ENCODE data around the gene GALNS.

The GALNS gene

DNA sequence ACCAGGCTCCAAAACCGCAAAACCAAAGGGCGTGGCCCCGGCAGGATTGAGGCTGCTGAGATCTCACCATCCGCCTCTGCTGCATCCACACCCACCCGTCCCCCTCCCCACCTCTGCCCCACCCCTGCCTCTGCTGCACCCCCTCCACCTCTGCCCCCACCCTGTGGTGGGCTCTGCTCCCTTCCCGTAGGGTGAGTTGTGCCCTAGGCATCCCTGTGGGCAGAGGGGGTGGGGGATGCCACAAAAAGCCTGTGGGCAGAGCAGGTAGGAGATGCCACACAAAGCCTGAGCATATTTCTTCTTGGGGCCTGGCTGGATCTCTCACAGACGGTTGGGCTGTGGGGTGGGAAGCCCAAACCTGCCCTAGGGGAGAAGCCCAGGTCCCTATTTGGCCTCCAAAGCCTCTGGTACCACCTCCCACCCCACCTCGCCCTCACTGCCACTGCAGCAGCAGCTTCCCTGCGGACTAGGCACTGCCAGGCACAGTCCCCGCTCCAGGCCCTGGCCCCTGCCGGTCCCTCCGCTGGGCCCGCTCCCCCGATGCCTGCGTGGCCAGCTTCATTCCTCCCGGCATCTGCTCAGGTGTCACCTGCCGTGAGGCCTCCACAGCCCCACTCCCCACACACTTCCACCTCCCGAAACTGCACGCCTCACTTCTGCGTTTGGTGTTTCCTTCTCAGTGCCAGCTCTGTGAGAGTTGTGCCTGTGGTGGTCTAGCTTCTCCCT, 21.0 kb upstream of the GALNS start:
- in situ Hi-C loops (cut with MboI; ENCODE audit: low sequenced_read_pairs) = no loop called here

DNA sequence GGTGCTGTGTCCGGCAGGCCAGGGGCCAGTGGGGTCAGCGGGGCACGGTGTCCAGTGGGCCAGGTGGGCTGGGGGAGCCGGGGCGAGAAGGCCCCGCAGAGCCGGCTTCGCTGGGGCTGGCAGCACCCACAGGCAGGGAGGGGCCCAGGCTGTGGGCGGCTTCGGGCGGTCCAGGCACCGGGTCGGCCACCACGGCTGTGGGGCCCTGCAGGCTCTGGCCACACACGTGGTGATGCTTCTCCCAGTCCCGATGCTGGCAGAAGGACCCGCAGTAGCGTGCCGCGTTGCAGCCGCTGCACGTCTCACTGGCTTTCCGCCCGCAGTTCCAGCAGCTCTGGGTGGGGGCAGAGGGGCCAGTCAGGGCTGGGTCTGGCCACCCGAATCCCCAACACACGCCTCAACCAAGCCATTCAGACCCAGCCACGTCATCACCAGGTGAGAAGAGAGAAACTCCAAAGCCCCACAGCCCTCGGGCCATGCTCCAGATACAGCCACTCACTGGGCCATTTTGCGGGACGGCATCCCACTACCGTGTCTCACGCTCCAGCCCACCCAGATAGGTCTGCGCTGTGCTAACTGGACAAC, 20.3 kb upstream of the GALNS start:
- in situ Hi-C loops (cut with MboI; ENCODE audit: low sequenced_read_pairs) = no loop called here

DNA sequence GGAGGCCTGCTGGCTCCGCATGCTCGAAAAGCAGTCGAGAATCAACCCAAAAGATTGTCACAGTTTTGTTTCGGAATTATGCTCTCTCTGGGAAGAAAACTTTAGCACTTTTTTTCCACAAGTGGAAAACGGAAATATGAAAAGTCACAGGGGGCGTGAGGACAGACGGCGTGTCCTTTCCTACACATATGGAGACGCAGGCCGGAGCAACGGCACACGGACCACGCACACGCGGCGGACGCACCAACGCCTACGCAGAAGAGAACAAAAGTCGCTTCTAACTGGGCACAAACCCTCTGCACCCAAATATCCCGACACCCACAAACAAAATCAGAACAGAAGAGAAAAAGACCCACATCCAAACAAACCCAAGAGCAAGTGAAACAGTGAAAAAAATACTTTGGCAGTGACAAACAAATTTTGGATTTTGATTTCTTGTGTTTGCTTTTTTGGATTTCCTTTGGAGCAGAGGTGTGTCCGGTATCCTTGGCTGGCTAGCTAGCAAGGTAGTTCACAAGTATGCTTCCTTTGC, 19.0 kb upstream of the GALNS start:
- in situ Hi-C loops (cut with MboI; ENCODE audit: low sequenced_read_pairs) = no loop called here

DNA sequence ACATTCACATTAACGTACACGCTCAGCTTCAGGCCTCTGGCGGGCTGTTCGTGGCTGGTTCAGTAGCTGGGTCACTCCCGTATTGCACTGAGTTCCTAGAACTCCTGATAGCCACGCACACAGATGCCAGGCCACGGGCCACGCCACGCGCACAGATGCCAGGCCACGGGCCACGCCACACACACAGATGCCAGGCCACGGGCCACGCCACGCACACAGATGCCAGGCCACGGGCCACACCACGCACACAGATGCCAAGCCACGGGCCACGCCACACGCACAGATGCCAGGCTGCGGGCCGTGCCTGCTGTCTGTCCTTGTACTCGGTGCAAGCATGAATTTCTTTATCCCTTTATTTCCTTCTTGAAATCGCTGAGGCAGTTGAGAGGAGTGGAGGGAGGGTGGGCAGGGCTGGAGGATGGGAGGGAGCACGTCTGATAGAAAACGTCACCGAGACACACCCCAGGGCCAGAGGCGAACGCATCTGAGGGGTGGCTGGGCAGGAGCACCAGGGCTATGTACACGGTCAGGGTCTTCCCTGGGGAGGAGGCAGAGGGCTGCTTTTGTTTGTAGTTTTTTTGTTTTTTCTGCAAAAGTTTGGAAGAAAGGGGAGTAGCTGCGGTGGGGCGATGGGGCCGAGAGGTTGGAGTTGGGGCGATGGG, 18.3 kb upstream of the GALNS start:
- in situ Hi-C loops (cut with MboI; ENCODE audit: low sequenced_read_pairs) = no loop called here

DNA sequence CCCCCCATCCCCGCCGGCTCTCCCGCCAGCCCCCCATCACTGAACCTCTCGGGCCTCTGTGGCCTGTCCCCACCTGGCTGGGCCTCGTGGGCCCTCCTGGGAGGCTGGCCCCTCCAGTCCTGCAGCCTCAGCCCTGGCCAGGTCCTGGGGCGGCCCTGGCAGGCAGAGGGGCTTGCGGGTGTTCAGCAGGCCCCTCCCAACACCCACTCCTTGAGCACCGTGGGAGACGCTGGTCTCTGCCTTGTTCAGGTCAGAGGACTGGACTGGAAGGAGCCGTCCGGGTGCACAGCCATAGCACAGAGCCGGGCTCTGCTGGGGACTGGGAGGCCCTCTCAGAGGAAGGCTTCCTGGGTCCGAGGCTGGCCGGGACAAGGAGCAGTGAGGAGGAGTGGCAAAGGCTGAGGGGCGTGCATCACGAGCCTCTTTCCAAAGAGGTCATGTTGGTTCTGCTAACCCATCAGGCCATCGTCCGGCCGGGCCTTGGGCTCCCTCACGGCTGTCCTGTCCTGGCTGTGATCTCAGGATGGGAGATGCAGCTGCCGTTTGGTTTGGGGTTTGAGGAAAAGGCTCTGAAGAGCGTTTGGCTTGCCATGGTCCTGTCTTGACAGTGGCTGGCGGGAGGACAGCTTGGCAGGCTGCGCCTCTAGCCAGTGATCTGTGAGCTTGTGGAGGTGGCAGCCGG, 16.0 kb upstream of the GALNS start:
- in situ Hi-C loops (cut with MboI; ENCODE audit: low sequenced_read_pairs) = no loop called here

DNA sequence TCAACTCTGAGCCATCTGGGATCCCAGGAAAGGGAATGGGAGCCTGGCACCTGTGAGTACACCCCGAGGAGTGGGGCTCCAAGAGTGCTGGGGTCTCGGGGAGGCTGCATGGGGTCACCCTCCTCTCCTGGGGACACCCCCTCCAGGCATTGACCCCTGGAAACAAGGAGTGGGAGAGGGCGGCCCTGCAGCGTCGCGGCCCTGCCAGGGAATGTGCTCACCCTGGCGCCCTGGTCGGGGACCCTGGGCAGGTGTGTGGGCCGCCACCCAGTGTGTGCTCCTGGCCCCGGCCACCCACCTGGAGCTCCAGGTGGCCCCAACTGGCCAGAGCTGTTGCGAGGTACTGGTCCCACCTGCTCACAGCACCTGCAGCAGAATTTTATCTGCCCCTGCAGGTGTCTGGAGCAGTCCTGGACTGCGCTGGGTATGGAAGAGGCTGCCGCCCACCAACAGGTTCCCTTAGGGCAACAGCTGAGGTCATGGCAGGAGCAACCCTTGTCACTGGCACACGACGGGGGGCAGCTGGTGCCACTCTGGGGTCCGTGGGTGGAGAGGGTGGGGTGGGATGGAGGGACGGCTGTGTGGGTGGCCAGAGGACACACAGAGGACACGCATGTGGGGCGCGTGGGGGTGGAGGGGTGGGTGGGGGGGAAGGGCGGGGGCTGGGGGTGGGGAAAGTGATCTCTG, 15.1 kb upstream of the GALNS start:
- in situ Hi-C loops (cut with MboI; ENCODE audit: low sequenced_read_pairs) = no loop called here

DNA sequence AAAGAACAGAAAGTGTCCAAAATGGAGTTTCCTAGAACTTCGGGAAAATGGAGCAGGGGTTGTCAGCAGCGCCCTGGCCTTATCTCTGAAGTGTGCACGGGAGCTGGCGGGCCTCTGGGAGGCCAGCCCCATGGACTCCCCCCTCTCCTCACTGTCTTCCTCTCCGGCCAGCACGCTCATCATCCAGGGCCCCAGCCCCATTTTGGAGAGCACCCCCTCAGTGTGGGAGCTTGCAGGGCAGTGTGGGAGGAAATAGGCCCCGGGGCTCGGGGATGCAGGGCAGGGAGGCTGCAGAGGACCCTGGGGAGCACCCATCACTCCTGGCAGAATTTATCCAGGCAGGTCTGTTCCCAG, 14.6 kb upstream of the GALNS start:
- in situ Hi-C loops (cut with MboI; ENCODE audit: low sequenced_read_pairs) = no loop called here

DNA sequence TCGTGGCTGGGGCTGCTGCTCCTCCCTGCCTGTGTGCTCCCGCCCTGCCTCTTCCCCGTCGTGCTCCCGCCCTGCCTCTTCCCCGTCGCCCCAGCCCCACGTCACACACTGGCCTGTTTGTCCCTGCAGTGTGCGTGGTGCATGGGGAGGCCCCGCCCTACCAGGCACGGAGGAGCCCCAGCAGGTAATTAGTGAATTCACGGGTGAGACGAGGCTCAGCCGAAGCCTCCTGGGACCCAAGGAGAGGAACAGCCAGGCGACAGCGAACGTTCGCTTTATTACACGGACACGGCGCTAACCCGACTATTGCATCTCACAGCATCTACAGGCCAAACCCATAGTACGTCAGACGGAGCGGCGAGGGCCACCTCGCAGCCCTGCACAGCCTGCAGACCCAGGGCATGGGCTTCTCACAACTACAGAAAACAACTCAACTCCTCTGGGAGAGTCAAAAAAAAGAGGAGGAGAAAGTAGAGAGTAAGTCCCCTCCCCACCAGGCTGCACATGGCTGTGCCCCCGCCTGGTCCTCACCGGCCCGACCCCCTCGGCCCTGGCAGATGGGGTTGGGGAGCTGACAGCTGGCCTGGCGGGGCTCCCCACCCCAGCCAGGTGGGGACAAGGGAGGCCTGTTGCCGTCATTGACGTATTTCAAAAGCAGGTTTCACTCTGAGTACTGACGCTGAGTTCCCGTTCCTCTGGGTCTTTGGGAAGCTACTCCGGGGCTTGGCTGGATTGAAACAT, 14.0 kb upstream of the GALNS start:
- in situ Hi-C loops (cut with MboI; ENCODE audit: low sequenced_read_pairs) = no loop called here

DNA sequence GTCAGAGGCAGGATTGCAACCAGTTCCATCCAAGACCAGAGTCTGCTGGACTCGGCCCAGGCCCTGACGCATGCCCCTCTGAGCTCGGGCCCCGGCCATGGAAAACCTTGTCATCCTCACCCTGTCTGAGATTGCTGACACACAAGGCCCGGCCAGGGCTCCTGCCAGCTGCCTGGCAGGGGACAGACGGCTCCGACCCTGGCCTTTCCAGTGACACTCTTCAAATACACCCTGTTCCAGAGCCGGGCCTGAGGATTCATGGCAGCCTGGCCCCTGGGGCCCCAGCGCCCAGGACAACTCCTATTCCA, 12.9 kb upstream of the GALNS start:
- in situ Hi-C loops (cut with MboI; ENCODE audit: low sequenced_read_pairs) = no loop called here

DNA sequence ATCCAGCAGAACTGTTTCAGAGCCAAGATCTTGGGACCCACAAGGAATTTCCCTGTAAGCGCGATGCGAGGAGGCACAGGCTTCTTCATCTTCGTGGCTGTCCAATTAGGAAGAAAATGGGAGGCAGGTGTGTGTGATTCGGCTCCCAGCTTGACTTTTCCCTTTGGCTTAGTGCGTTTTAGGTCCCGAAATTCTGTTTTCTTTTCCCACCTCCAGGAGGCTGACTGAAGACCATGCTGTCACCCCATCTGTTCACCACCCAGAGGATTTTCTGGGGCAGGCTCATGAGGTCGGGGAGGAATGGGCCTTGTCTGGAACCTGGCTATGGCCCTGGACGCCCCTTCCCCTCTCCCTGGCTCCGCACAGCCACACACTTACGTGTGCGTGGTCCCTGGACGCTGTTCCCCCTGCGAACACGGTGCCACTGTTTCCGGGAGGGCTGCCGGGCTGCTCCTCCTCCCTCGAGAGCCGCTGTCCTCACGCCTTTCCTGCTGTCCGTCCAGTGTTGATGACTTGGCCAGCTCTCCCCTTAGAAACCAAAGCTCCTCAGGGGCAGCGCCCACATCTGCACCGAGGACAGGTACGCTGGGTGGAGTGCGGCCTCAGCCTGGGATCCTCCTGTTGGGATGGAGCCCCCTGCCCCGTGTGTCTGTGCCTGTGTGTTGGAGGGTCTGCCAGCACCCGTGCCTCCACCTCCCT, 12.4 kb upstream of the GALNS start:
- in situ Hi-C loops (cut with MboI; ENCODE audit: low sequenced_read_pairs) = no loop called here

DNA sequence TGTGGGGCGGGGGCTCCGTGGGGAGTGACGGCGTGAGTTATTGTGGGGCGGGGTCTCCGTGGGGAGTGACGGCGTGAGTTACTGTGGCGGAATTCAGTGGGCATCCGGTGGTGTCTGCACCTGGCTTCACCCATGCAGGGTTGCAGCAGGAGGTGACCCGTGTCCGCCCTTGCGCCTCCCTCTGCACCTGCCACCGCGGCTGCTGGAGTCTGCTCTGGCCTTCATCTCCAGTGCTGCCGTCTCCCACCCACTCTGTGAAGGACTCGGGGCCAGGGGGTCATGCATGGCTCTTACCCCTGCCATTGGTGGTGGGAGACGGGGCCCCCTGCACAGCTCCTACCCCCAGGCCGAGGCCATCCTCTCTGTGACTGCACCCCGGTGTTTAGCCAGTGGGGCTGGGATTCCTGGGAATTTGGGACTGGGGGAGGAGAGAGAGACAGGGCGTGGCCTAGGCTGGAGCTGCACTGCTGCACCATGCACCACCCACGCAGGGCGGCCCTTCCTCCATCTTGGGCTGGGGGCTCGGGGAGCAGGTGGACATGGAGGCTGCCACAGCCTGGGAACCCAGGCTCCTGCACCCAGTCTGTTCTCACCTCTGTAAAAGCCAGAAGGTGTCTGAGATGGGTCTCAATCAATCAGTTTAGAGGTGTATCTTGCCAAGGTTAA, 11.0 kb upstream of the GALNS start:
- in situ Hi-C loops (cut with MboI; ENCODE audit: low sequenced_read_pairs) = no loop called here

DNA sequence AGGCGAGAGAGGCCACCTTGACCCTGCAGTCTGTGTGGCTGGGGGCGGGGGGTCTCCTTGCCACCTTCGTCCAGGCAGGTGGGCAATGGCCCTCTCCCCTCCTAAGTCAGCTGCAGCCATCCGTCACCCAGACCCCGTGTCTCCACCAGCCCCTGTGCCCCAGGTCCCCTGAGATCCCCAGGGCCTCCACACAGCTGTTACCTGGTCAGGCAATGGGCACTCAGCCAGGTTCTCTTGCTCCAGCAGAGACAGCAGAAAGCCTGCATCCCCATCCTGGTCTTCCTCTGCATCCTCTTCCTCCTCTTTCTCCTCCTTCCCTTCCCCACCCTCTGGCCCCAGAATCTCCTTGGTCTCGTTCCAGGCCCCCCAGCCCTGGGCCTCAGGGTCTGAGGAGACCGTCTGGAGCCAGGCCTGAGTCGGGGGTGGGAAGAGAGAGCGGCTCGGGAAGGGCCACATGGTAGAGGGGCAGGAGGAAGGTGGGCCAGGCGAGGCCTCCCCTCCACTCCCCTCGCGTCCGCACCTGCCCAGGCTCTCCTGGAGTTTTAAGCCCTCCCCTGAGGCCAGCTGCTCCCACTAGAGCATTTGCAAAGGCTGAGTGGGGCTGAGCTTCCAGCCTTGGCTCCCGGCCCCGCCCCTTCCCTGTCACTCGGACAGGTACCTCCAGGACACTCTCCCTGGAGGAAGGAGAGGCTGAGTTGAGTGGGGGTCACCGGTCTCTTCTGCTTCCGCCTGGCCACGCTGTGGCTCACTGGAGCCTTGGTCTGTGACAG, 9.6 kb upstream of the GALNS start, which contains the start of gene PABPN1L:
Gene PABPN1L, minus strand, starts transcription at position 510 of the 770 bp plus-strand sequence. Its CDS starts 54 bp downstream, at position 456.
- in situ Hi-C loops (cut with MboI; ENCODE audit: low sequenced_read_pairs) = no loop called here

DNA sequence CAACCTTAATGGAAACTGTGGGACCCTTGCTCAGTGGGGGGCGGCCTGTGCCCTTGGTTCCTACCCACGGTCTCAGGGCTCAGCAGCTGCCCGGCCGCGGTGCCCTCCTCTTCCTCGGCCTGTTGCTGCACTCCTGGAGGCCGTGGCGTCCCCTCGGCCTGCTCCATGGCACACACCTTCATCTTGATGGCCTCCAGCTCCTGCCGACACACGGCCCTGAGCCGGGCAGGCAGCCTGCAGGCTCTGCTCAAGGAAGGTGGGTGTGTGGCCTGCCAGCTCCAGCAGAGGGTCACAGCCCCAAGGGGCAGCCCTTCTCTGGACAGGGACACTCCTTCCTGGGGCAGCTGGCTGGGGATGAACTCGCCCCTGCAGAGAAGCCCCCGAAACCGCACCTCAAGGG, 9.0 kb upstream of the GALNS start:
- in situ Hi-C loops (cut with MboI; ENCODE audit: low sequenced_read_pairs) = no loop called here

DNA sequence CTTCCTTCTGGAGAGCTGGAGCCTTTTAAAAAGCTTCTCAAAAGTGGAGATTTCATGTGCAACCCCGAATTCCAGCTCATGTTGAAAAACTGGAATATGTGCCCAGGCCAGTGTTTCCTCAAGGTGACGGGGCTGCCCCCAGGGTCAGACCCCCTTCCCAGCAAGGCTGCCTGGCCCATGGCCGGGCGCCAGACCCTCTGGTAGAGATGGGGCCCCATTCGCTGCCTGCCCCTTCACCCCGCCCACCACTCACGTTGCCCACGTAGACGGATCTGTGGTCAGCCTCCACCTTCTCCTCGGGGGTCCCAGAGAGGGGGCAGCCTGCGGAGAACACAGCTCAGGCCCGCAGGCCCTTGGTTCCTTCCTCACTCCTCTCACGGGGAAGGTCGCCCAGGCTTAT, 8.6 kb upstream of the GALNS start:
- in situ Hi-C loops (cut with MboI; ENCODE audit: low sequenced_read_pairs) = no loop called here

DNA sequence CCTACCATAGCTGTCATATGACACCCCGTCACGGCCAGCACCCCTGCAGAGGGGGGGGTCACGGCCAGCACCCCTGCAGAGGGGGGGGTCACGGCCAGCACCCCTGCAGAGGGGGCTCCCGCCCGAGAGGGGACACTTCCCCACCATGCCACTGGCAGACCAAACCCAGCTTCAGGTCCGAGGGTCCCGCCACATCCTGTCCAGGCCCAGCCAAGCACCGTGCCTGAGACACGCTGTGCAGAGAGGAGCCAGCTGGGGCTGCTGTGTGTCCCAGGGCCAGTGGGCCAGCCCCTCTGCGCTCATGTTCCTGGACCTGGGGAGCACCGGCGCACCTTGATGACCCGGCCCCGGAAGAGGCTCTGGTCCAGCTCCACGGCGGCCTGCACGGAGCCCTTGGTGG, 7.8 kb upstream of the GALNS start:
- in situ Hi-C loops (cut with MboI; ENCODE audit: low sequenced_read_pairs) = no loop called here

DNA sequence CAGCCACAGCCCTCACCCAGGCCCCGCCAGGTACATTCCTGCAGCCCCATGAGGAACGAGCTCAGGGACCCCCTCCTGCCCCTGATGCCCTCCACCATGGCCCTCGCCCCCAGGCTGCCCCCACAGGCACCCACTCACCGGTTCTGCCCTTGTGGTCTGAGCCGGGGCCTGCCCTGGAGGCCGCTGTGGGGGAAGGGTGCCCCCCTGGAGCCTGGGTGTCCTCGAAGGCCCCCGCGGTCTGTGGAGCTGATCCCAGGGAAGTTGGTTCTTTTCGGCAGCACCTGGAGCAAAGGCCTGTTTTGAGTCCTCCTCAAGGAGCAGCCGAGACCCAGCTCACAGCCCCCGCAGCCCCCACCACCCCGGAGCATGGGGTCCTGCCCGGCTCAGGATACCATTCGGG, 7.4 kb upstream of the GALNS start:
- in situ Hi-C loops (cut with MboI; ENCODE audit: low sequenced_read_pairs) = no loop called here

DNA sequence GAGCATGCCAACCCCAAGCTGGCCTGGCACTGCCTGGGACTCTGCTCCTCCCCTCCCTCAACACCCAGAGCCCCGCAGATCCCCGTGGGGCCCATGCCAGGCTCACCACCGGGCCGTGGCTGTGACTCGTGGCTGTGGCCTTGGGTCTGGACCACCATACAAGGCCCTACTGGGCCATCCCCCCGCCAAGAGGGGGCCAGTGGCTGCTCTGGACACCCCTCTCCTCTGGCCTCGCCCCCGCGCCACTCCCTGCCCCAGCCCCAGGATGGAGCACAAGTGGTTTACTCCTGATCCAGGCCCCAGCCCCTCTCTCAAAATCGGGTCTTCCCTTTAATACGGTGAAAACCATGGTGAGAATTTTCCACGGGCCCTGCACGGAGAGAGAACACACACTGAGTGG, 6.7 kb upstream of the GALNS start:
- in situ Hi-C loops (cut with MboI; ENCODE audit: low sequenced_read_pairs) = no loop called here

DNA sequence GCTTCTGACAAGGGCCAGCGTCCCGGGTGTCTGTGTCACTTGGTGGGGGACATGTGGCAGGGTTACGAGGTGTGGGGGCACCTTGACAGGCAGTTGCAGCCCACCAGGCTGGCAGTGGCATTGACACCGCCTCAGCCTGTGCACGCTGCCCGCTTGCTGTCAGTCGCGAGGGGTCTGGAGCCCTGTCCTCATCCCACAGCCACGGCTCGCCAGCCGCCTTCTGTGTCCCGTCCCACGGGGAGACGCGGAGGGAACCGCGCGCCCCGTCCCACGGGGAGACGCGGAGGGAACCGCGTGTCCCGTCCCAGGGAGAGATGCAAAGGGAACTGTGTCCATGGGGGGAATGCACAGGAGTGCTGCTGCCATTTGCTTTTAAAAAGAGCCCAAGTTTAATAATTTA, 6.2 kb upstream of the GALNS start:
- in situ Hi-C loops (cut with MboI; ENCODE audit: low sequenced_read_pairs) = no loop called here

DNA sequence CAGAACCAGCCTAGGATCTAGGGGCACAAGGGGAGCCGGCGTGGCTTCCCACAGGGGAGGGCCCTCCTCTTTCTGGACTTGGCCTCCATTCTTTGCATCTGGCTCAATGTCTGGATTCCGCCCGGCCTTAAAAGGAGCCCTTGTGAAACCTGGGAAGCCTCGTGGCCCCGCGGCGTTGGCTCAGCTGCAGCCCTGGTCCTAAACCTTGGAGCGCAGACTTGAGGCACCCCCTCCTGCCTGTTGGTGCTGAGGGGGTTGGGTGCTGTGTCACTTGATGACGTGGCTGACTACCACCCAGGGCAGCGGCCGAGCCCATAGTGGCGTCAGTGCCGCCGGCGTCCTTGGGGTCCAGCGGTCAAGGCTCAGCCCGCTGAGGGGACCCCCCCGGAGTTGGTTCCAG, 4.6 kb upstream of the GALNS start:
- in situ Hi-C loops (cut with MboI; ENCODE audit: low sequenced_read_pairs) = no loop called here
